Measurements from ENCODE around the gene GPI. TPM values are rescaled to one million over a fixed set of nuclear protein-coding genes. Genes with fewer than 3 reads are reported as not detected.

Gene GPI
- total and polyA plus RNA-seq, 2 of the 8 experiments (the other 6 are each of a cell fraction or from before 2014, with no cell fraction given) = 171 to 360 TPM

GRCh38 chr19:34325181-34325580 lies 39.8 kb upstream of the GPI start:
- Histone ChIP-seq H3K4me2 (ENCODE audit: insufficient read depth in 1 of 2, low read depth in 2 of 2, low read length in 2 of 2) (no peak overlapping the region), H4K20me1 (replicated peaks in 1 of 2; ENCODE audit: control insufficient read depth in 1 of 2, insufficient read depth in 2 of 2, low read length in 2 of 2) (no peaks in the 10 kb centered on the region), H2AK5ac (ENCODE audit: low read depth, low read length) (no peak overlapping the region), H3K14ac (ENCODE audit: insufficient read length) (no peak overlapping the region), H3K27me3 (replicated peaks in 1 of 4; ENCODE audit: control insufficient read depth in 3 of 4, extremely low read depth in 1 of 4, insufficient read depth in 3 of 4, low read length in 3 of 4) (no peaks in the 10 kb centered on the region), H3K4ac (replicated peaks; ENCODE audit: insufficient read length, low read depth, low read length) (no peak overlapping the region), H3K9me3 (ENCODE audit: insufficient read depth in 2 of 2, low read depth in 1 of 2, low read length in 1 of 2) (no peaks in the 10 kb centered on the region), H4K8ac (ENCODE audit: extremely low read depth, insufficient read depth, low read length) (no peak overlapping the region), H2BK12ac (ENCODE audit: low read depth, low read length) (no peak overlapping the region), H3K36me3 (ENCODE audit: control insufficient read depth in 2 of 4, insufficient read depth in 4 of 4, low read length in 3 of 4) (peaks cover 2 to 18% (median 3%) of the 10 kb centered on the region in 4 experiments; a peak in 4 of 8 replicates), H3K27ac (ENCODE audit: low read depth, low read length) (no peak overlapping the region), H4K5ac (ENCODE audit: insufficient read length, low read depth, low read length) (no peak overlapping the region), H2BK5ac (ENCODE audit: low read depth, low read length) (no peak overlapping the region; the same call in 1 of the 2 replicates), H3K18ac (ENCODE audit: extremely low read depth, low read length) (no peak overlapping the region), H2BK120ac (replicated peaks; ENCODE audit: low read depth, low read length) (no peak overlapping the region), H3K4me3 (ENCODE audit: extremely low read depth in 1 of 4, insufficient read depth in 2 of 4, low read depth in 3 of 4, low read length in 4 of 4) (no peak overlapping the region), H3K79me2 (ENCODE audit: control insufficient read depth in 1 of 2, insufficient read depth in 2 of 2, low read length in 2 of 2) (no peaks in the 10 kb centered on the region), H2AFZ (ENCODE audit: low read length) (no peak overlapping the region), H2BK15ac (ENCODE audit: low read length) (no peak overlapping the region), H4K91ac (replicated peaks; ENCODE audit: insufficient read length, low read length) (no peak overlapping the region), H3K79me1 (ENCODE audit: low read depth, low read length) (0 out of 2 replicates have a peak, but pooled peaks cover 2% of the 10 kb centered on the region), H2BK20ac (ENCODE audit: low read length) (no peak overlapping the region), H3K9ac (replicated peaks in 1 of 4; ENCODE audit: extremely low read depth in 1 of 4, low read depth in 3 of 4, low read length in 3 of 4) (no peak overlapping the region; a peak in 1 of 7 replicates), H3K23me2 (ENCODE audit: low read depth, low read length) (no peaks in the 10 kb centered on the region), H3K56ac (replicated peaks; ENCODE audit: insufficient read length, low read depth, low read length) (no peak overlapping the region), H3K4me1 (replicated peaks in 1 of 4; ENCODE audit: control insufficient read depth in 3 of 4, insufficient read depth in 4 of 4, low read length in 3 of 4) (peaks cover 0 to 8% (median 5%) of the 10 kb centered on the region in 4 experiments; a peak in 6 of 7 replicates), H3K23ac (ENCODE audit: insufficient read length) (no peak overlapping the region)
- DNase-seq (ENCODE audit: low read depth in 1 of 2, low spot score in 2 of 2) (no peak), FAIRE-seq (no peak)
- TF ChIP-seq RBBP5 (IDR thresholded peaks at IDR 0.05; ENCODE audit: borderline replicate concordance, low read depth, low read length) (no peak), ZNF274 (IDR thresholded peaks at IDR 0.05; ENCODE audit: borderline replicate concordance, extremely low read depth, low read length) (no peak)
- POLR2A ChIA-PET (ENCODE audit: partially characterized antibody) = interaction anchor here (1.2 kb wide), 1 partner anchor 60 kb away, joined by 3 read pairs; no protein-coding TSS in a partner anchor
- WGBS, 2 experiments (ENCODE audit: extremely low coverage in 1 of 2, insufficient coverage in 1 of 2, insufficient read length in 1 of 2, insufficient replicate concordance in 2 of 2, low coverage in 1 of 2, low lambda C conversion rate in 2 of 2, missing lambda C conversion rate in 1 of 2) = 94% methylated on average over 4 of the region's 4 CpGs; no CpG with 5 or more reads in 1 of the 2 experiments
- CTCF ChIA-PET (ENCODE audit: partially characterized antibody) = interaction anchor here (1.5 kb wide), 1 partner anchor 11 kb away, joined by 6 read pairs; no protein-coding TSS in a partner anchor
